HG02884 (cell line): ENCODE data around the gene LDB3.

Source experiments
- ATAC-seq: cut with Tn5 transposase; IDR thresholded peaks from one replicate; pipeline ENCODE4 v1.9.1; 2021; ENCODE audit warnings: mild to moderate bottlenecking, moderate library complexity; ENCODE audit not compliant: unreplicated experiment

The LDB3 gene

DNA sequence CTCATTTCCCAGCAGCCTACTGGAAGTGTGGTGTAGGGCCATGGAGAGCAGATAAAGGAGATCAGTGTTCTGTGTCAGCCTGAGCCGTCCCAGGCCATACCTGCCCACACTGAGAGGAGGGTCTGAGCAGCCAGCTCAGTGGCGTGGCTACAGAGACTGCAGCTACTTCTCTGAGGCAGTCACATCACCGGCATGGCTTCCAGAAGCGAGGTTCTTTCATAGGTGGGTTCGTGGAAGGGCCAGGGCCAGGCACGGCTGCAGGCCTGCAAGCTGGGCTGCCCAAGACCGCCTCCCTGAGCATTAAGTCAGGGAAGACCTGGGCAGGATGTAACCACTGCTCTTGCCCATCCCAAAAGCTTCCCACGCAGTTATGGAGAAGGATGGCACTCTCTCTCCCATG lies 34.9 kb downstream of the LDB3 start:
- no peak for ATAC-seq

DNA sequence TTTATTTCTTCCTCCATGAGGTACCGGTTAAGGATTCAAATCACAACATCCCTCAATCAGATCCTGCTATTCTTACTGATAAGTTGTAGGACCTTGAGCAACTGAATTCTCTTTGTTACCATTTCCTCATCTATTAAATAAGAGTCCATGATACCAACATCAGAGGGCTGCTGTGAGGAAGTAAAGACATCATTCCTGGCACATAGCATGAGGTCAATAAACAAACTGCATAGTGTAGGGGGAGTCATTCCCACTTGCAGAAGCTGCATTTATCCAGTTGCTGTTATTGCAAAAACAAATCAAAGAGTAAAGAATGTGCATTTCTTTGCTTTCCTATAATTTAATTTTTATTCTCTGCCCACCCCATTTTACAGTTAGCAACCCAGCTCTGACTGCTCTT lies 36.8 kb downstream of the LDB3 start:
- no peak for ATAC-seq

DNA sequence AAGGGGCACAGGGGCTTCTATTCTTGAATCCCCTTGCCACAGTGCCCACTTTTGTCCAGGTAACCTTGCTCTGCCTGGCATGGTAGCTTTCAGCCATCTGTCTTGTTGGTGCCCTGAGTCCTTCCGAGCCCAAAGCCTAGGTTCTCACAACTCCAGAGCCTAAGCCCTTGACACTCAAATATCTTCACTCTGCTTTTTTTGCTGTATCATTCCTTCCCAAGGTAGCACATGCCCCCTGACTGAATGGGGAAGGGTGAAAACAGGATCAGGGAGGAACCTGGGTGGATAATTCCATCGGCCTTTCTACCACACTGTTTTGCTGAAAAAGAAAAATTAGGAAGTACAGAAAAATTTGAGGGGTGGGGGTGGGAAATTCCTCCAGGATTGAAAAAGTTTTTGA lies 37.6 kb downstream of the LDB3 start:
- ATAC-seq, result no peak

DNA sequence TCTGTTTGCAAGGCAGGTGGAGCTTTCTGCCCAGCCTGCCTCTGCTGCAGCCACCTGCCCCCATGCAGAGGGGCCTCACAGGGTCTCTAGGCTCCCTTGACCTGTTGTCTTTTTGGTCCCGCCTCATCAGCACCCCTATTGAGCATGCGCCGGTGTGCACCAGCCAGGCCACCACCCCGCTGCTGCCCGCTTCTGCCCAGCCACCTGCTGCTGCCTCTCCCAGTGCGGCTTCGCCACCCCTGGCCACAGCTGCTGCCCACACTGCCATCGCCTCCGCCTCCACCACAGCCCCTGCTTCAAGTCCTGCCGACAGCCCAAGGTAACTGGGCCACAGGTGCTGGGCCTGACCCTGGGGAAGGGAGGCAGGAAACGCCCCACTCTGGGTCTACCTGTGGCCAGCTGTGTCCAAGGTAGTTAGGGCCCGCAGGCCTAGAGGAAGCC lies 38.1 kb downstream of the LDB3 start:
- ATAC-seq, result no peak

DNA sequence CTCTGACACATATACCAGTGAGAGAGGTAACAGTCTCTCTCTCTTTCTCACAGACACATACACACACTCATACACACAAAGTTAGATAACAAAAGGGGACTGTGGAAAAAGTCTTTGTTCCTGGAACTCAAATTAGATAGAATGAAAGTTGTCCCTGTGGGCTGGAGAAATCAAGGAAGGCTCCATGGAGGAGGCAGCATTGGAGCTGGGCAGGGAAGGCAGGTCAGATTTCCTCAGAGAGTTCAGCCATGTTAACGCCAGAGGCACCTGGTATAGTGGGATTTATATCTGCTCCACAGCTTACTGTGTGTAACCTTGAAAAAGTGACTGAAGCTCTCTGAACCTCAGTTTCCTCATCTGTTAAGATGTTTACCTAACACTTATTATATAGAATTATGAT lies 38.7 kb downstream of the LDB3 start:
- no peak for ATAC-seq

DNA sequence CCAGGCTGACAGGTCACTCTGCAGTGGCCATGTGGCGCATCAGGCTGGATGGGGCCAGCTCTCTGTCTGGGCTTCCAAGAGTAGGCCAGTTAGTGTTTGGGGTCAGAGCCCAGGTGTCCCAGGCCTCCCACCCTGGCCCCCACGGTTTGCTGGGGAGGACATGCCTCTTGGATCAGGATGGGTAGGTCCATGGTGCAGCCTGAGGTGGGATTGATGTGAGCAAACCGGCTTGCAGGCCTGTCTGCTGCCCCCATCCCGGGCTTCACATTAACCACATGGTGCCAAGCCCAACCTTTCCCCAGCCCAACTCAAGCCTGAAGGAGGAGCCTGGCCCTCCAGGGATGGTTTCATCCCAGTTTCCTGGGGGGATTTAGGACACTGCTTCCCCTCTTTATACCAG lies 39.2 kb downstream of the LDB3 start:
- ATAC-seq, result no peak

DNA sequence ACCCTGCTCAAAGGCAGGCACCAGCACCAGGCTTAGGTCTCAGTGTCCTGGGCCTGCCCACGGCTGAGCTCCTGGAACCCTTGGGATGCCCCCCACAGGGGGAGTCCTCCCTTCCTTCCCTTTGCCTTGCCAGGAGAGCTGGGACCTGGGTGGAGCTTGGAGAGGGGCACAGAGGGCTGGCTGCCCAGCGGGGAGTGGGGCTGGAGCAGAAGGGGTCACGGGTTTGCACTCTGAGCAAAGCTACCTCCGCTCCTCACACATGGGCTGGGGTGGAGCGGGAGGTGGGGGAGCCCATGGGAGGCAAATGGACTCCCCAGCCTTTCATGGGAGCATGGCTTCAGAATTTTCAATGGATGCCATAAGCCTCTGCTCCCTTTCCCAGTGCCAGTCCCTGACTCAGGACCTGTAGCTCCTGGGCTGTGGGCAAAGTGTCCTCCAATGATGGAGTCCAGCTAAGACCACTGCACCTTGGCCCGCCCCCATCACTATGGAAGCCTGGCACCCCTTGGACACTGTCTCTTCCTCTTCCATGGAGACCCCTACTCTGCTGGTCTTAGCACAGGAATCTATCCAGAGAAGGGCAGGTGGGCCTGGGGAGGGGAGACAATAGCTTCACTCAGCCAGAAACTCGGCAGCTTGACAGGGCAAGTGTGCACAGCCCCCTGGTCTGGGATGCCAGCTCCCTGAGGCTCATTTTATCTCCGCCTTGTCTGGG lies 39.9 kb downstream of the LDB3 start:
- ATAC-seq, result no peak

DNA sequence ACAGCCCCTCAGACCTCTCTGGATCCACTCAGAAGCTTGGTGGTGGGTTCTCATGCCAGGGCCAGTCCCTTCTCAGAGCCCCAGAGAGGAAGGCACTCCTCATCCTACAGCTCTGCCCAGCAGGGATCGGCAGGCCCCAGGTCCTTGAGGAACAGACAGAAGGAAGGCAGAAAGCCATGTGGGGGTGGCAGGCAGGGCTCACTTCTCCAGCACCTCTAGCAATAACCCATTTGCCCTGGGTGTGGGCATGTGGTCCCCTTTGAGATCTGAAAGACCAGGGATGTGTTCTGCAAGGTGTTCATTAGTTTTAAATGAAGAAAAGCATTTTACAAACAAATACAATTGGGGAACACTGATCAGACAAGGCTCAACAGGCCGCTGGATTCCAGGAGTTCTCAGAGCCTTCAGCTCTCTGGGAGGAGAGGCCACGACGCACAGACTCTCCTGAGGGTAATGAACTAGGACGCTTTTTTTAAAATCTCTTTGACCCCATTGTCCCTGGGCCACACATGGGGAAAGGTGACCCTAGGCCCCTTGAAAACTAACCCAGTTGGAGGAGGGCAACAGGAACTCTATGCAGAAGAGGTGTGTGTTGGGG lies 40.6 kb downstream of the LDB3 start:
- ATAC-seq, result no peak

DNA sequence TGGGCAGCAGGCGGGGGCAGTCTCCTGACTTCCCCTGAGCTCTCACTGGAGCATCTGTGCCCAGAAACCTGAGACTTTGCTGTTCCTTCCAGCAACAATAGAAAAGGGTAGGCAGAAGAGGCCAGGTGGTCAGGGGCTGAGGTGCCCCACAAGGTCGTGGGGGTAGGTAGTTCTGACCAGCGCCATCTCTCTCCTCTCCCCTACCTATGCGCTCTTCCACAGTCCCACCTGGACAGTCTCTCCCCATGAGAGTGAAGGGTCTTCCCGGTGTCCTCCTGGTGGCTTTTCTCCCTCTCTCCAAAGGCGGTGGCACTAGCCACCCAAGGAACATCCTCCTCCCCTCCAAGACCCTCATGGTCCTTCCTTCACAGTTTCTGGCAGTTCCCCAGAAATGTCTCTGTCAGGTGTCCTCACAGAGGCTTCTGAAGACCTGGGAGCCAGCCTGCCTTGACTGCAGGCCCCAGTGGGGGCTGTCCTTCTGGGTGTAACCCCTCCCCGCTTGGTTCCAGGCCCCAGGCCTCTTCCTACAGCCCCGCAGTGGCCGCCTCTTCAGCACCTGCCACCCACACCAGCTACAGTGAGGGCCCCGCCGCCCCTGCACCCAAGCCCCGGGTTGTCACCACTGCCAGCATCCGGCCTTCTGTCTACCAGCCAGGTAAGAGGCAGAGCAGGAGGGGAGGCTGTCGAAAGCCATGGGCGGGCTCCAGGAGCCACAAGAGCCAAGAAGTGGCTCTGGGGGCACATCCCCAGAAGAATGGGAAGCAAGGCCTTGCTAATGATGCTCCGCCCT lies 41.3 kb downstream of the LDB3 start:
- no peak for ATAC-seq

DNA sequence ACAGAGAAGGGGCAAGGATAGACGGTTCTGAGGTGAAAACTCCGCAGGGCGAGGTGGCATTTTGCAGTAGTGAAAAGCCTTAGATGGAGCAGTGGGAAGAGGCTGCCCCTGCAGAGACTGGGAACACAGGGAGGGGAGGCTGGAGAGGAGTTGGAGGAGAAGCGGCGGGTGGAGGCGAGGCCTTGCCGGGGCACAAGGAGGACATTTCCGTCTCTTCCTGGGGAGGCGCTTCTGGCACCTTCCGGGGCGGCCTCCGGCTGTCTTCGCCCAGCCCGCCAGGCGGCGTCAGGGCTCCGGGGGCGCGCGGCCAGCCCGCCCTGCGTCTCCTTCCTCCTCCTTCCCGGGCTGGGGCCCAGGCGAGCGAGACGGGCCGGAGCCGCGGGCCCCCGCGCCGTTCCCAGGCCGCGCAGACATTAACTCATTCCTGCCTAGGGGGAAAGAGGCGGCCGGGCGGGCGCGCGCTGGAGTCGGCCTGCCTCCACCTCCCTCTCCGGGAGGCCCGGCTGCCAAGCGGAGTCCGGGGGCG lies 42.7 kb downstream of the LDB3 start:
- ATAC-seq, result peak; percentile 82

DNA sequence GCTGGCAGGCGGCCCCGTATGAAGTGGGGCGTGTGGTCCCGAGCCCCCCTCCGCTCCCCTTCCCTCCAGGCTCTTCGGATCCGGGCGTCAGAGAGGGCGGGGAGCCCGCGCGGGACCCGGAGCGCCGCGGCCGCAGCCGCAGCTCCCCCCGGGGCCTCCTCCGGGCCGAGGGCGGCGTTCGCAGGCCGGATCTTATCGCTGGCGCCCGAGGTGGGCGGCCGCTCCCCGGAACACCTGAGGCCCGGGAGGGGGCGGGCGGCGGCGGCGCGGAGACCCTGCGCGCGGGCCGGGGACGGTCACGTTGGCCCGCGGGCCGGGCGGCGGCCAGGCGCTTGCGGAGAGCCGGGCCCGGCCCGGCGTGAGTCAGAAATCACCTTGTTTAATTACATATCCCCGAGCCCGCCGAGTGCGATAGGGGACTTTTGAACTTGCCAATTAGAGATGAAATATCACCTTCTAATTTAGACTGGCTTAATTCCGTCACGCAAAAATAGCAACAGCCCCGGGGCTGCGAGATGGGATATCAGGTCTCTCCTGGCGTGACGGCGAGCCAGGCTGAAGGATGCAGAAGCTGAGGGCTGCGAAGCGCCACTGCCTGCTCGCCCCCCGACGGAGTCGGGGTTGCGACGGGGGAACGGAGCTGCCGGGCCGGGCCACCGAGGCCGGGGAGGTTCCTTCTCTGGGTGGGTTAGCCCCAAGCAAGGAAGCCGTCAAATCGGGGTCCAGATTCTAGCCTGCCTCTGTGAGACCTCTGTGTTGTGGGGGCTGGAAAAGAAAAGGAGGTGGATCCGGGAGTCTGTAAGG lies 43.4 kb downstream of the LDB3 start:
- ATAC-seq, result peak; percentile 42

DNA sequence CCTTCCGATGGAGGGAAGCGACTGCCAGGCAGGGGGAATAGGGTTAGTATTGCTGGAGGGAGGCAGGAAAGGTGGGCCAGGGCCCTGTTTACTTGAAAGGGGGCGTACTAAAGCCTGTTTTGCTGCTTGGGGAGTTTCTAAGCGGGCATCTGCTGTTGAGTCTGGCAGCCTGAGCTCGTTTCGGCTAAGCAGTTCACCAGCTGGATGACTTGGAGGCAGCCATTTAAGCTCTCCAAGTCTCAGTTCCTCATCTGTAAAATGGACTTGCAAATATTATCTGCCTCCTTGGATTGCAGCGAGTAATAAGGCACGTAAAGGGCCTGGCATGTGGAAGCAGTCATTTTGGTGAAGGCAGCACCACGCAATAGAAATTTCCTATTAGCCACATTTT lies 44.0 kb downstream of the LDB3 start:
- peak; percentile 16 for ATAC-seq

DNA sequence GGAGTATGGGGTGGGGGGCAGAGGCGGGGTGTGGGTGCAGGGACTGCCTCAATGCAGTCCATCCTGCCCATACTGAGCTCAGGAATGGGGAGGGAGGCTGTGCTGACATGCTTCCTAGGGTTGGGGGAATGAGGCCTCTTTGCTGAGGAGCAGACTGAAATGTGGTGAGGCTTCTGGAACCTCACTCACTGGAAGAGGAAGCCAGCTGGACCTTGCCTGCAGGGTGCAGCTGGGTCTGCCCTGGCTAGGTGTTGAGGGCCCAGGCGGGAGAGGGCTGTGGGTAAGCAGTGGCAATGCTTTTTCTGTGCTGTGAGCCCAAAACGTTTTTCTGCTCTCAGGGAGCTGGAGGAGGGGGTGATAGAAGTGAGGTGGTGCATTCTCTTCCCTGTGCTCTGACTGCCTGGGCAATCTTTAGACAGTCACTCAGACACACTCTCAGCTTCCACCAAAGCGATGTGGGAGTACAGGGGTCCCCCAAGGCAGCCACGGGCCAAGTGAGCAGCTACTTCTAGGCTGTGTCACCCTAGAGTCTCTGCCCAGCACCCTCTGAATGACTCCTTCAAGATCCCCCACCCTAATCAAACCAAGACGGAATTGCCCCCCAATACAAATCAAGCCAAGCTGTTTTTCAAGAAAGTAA lies 47.0 kb downstream of the LDB3 start:
- no peak for ATAC-seq

DNA sequence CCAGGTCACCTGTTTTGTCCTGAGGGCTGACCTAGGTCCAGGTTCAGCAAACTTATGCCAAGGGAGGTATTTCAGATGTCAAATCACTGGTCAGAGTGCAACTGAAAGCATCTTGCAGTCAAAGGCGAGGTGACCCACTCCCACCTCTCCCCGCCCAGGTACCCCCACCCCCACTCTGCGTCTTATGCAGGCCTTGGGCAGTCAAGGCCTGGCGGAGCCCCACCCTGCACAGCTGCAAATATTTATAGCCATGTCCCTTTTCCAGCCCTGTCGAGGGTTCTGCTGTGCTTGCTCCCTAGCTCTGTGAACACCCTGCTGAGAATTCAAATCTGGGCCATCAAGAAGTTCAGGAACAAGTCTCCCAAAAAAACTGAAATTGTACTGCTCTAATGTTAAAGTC lies 47.5 kb downstream of the LDB3 start:
- no peak for ATAC-seq

DNA sequence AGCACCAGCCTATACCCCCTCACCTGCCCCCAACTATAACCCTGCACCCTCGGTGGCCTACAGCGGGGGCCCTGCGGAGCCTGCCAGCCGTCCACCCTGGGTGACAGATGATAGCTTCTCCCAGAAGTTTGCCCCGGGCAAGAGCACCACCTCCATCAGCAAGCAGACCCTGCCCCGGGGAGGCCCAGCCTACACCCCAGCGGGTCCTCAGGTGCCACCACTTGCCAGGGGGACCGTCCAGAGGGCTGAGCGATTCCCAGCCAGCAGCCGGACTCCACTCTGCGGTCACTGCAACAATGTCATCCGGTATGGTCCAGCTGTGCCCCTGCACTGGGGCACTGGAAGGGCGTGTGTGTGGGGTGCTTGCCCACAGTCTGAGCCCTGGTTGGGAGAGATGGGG lies 48.2 kb downstream of the LDB3 start:
- ATAC-seq, result no peak

DNA sequence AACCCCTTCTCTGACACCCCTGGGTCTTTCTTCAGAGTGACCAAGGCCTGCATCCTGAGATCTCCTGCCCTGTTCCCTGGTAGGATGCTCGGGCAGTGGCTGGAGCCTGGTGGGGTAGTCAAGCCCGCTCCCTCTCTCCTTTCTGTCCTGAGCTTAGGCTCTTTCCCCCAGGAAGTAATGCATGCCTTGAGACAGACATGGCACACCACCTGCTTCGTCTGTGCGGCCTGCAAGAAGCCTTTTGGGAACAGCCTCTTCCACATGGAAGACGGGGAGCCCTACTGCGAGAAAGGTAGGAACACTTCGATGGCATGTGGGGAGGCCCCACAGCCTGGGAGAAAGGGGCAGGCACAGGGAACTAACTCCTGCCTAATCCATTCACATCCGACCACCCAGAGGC lies 50.2 kb downstream of the LDB3 start:
- no peak for ATAC-seq

DNA sequence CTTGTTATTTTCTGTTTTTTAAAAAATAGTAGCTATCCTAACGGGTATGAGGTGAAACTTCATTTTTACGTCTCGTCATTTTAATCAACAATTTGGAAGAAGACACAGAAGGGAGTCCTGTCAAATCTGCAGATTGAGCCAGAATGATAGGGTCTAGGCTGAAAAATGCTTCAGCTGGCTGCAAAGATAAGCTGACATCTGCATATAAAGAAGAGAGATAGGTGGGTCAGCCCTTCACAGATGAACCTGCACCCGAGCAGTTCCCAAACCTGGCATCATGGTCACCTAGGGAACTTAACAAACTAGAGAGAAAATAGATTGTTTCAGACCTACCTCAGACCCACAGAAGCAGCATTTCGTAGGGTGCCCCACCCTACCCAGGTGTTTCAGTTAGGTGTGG lies 52.9 kb downstream of the LDB3 start:
- no peak for ATAC-seq

DNA sequence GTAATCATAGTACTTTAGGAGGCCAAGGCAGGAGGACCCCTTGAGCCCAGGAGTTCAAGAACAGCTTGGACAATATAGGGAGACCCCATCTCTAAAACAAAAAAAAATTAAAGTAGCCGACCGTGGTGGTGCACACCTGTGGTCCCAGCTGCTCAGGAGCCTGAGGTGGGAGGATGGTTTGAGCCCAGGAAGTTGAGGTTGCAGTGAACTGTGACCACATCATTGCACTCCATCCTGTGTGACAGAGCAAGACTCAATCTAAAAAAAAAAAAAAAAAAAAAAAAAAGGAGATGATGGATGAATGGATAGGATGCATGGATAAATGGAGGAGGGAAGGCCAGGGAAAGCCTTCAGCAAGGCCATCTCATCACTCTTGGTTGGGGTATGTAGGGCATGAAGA lies 54.7 kb downstream of the LDB3 start:
- ATAC-seq, result no peak

DNA sequence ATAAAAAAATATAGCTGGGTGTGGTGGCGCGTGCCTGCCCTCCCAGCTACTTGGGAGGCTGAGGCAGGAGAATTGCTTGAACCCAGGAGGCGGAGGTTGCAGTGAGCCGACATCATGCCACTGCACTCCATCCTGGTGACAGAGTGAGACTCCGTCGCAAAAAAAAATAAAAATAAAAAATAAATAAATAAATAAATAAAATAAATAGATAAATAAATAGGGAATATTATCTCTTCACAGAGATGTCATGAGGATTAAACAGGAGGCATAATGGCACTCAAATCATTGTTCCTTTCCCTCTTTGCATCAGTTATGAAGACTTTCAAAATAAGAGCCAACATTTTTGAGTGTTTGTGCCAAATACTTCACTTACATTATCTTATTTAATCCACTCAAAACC lies 56.1 kb downstream of the LDB3 start:
- ATAC-seq, result no peak

DNA sequence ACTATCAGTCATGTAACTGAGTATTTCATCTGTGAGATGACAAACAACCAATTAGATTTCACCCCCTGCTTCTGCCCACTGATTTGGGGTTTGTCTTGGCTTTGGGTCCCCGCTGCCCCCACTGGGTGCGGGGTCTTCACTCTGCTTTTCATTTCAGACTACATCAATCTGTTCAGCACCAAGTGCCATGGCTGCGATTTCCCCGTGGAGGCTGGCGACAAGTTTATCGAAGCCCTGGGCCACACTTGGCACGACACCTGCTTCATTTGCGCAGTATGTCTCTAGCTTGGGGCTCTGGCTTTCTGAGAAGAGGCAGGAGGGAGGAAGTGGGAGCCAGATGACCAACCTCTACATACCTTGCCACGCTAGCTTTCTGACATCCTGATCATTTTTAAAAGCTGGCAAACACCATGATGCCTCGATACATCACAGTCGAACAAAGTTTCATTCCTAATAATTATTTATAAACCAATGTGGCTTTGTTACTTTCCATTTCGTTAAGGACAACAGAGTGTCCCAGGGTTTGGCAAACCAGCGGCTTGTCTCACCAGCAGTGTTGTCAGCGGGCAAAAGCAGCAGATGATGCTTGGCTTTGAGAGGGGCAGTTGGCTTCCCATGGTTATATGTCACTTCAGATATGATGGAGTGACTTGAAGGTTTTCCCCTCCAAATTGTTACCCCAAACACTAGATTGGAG lies 57.8 kb downstream of the LDB3 start:
- ATAC-seq, result no peak
